HG03097 (cell line): ENCODE measurements around the gene WNT7B.

ENCODE experiments used
- ATAC-seq: cut with Tn5 transposase; IDR thresholded peaks from one replicate; pipeline ENCODE4 v1.9.1; 2021; ENCODE audit not compliant: unreplicated experiment, low FRiP score

Gene WNT7B

GRCh38 chr22:45879552-45879949 is 97.4 kb downstream of the WNT7B start:
- ATAC-seq, result no peak

GRCh38 chr22:45878901-45879551 is 97.9 kb downstream of the WNT7B start:
- ATAC-seq, result no peak

GRCh38 chr22:45878051-45878781 is 98.7 kb downstream of the WNT7B start:
- ATAC-seq, result no peak

GRCh38 chr22:45877651-45878050 is 99.3 kb downstream of the WNT7B start:
- no peak for ATAC-seq

GRCh38 chr22:45877036-45877380 is 100.0 kb downstream of the WNT7B start:
- no peak for ATAC-seq

- ATAC-seq, result no peak
These were observed 100.6 kb downstream of the WNT7B start for GRCh38 chr22:45876136-45877035.

- no peak for ATAC-seq
These were observed 104.2 kb downstream of the WNT7B start for GRCh38 chr22:45872659-45873263.

- ATAC-seq, result no peak
These were observed 105.2 kb downstream of the WNT7B start for GRCh38 chr22:45871721-45872120.
